SHP77 treated with DMSO at 0.1 percent for 48 hours (cell line): ENCODE data around the gene THRAP3.
A peak's percentile ranks its signal among the peaks of the same experiment; 100 is the strongest.

ENCODE experiments used
- DNase-seq: peaks from one replicate; lab custom pipeline; 2025; lab: John Stamatoyannopoulos, UW

THRAP3 gene

DNA sequence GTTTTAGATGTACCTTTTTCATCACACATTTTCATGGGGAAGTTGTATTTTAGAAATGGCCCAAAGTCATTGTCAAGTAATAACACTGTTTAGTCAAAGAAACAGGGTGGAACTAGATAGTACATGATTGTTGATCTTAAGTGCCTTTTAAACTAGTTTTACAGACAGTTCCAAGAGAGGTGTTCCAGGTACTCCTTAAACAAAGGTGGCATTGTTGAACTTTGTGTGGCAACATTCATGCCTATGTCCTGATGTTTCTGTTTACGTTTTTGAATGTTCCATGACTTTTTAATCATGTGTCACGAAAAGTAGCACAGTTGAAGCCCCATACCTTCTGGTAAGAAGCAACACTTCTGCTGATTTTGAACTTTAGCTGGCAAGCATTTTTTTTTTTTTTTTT lies 72.8 kb downstream of the THRAP3 start:
- no peak for DNase-seq

DNA sequence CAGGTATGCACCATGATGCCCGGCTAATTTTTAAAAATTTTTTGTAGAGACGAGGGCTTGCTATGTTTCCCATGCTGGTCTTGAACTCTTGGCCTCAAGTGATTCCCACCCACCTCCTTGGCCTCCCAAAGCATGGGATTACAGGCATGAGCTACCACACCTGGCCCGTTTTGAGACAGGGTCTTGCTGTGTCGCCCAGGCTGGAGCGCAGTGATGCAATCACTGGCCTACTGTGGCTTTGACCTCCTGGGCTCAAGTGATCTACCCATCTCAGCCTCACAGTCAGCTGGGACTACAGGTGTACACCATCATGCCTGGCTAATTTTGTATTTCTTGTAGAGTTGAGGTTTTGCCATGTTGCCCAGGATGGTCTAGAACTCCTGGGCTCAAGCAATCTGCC lies 74.4 kb downstream of the THRAP3 start:
- DNase-seq: no peak

DNA sequence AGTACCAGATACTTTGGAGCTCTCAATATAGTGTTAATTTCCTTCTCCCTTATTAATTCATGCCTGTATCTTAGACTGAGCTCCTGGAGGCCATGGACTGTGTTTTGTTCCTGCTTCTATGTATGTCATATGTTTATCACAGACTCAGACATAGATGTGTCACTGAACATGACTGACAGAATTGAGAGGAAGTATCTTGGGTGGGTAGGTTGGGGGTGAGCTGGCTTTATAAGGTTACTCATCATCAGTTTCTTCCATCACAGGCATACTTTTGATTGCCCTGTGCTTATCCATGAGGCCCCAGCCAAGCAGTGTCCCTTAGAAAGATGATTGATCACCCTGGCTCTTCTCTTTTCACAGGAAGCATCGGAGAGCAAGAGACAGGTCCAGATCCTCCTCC lies 76.3 kb downstream of the THRAP3 start:
- no peak for DNase-seq

DNA sequence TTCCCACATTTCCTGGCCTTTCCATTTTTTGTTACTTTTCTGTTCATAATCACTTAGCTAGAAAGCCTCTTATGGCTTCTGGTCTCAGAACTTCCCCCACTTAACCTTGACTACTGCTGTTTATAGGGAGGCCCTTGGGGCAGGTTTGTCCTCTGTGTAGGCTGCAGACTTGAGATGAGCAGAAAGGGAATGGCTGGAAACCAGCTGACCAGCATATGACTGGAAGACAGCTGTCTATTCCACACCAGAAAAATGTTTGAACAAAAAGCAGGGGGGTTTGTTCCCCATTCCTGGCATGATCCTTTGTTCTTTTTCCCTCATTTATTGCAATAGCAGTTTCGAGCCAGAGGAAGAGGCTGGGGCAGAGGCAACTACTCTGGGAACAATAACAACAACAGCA lies 77.0 kb downstream of the THRAP3 start:
- DNase-seq: no peak

DNA sequence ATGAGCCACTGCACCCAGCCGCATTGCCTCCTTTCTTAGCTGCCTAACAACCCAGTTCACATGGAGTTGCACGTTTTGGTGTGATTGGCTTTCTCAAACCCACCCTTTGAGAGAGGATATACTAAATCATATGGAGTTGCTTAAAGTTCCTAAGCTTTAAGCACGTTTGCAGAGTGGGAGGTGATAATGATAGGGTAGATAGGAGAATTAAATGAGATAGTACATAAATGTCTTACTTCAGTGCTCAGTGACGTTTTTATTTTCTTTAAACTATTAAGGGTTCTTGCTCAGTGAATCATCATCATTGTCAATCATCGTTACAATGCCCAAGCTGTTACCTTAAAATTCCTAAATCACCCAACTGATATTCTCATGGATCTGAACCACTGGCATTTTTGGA lies 79.0 kb downstream of the THRAP3 start:
- no peak for DNase-seq

DNA sequence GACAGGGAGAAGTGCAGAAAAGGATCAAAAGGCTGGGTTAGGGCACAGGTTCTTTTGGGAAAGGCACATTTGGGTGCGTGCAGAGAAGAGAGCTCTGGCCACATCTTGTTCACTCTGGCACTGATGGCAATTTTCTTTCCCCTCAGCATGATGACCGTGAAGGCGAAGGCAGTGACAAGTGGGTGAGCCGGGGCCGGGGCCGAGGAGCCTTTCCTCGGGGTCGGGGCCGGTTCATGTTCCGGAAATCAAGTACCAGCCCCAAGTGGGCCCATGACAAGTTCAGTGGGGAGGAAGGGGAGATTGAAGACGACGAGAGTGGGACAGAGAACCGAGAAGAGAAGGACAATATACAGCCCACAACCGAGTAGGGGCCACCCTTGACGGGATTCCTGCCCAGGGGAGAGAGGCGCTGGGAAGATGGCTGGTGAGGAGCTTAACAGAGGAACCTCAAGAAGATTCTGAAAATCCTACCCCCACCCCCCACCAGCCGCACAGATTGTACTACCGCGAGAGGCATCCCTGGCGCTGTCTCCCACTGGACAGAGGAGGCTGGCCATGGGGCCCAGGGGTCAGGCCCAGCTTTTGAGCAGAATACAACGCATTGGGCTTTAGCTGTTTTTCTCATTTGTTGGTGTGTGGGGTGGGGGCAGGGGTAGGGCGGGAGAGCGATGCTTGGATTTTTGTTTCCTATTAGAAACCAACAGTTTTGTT lies 79.6 kb downstream of the THRAP3 start:
- no peak for DNase-seq

DNA sequence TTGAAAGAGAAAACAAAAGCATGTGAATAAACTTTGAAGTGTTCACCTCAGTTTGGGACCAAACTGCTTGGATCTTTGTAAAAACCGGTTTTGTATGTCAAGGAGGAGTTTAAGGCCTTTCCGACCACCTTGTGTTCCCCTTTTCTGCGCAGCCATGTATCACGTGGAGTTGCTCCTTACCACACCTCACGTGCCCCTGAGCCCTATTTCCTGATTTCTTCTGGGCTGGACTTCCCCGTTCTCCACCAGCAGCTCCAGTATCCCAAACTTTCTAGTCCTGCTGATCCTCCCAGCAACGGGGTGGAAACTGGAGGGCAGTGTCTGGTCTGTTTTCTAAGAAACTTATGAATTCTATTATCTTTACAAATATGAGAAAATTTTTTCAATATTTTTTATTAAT lies 80.3 kb downstream of the THRAP3 start:
- no peak for DNase-seq

DNA sequence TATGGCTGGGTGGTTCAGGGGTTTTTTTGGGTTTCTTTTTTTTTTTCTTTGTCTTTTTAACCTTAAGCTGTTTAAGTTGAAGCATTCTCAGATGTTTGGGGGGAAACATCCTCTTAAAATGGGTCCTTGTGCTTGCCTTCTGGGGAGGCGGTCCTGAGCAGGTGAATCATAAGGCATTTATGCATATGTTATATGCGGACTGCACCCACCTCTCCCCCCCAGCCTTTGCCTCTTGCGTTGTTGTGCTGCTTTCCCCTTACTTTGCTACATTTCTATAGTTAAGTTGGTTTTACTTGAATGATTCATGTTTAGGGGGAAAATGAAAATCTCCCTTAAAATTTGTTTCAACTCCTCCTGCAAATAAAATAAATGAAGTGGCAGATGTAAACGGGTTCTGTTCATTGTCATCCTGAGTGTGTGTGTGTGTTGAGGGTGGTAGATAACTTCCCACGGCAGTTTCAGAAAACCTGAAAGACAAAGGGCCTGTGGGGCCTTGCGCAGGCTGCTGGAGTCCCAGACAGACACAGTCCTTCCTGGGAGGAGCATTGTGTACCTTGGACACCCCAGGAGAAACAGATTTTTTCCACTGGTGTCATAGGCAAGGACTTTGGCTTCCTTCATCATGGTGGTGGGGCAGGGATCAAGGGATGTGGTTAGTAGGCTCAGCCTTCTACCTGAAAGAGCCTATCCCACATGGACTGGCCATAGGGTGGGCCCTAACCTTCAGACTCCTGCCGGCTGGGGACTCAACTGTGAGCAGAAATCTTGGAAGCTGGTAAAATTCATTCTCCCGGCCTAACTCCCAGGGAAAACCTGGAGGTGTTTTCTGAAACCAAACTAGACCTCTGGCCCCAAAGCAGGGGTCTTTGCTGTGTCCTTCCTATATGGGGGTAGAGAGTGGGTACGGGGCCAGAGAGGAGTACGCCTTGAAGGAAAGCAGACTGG lies 81.0 kb downstream of the THRAP3 start:
- DNase-seq: no peak

DNA sequence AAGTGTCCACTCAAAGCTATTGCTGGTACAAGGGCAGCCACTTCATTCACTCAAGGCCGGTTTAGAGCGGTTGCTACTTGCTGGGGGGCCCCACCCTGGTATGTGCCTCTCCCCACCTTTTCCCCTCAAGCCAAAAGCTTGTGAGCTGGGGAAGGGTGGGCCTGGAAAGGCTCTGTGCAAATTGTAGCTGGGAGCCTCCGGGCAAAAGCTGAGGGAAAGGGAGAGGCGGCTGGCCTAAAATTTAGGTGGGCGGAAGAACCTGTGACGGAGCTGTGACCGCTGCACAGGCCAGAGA lies 81.6 kb downstream of the THRAP3 start:
- no peak for DNase-seq

DNA sequence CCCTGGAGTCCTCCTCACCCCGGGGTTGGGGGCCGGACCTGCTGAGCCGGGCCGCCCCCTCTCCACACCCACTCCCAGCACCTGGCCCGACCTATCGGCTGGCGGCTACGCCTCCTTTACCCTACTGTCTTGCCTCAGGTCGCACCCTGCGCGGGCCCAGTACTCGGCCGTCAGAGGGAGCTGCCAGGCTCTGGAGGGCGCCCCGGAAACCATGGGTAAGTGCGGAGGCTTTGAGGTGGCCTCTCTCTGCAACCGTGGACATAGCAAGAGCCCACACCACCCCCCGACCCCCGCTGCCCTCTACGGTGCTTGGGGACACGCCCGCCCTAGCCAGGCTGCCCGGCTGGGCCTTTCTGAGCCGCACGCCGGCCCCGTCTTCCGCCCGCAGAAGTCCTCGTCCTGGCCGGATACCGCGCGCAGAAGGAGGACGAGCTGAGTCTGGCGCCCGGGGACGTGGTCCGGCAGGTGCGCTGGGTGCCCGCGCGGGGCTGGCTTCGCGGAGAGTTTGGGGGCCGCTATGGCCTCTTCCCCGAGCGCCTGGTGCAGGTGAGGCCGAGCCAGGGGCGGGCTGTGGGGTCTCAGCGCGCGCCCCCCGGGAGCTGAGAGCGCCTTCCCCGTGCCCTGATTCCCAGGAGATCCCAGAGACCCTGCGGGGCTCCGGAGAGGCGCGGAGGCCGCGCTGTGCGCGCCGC lies 82.1 kb downstream of the THRAP3 start, which contains the start of gene SH3D21:
TSS of gene SH3D21 (plus strand) at position 159 of the 692 bp plus-strand sequence. CDS start at position 212, 53 bp downstream.
- peak; percentile 34 for DNase-seq

DNA sequence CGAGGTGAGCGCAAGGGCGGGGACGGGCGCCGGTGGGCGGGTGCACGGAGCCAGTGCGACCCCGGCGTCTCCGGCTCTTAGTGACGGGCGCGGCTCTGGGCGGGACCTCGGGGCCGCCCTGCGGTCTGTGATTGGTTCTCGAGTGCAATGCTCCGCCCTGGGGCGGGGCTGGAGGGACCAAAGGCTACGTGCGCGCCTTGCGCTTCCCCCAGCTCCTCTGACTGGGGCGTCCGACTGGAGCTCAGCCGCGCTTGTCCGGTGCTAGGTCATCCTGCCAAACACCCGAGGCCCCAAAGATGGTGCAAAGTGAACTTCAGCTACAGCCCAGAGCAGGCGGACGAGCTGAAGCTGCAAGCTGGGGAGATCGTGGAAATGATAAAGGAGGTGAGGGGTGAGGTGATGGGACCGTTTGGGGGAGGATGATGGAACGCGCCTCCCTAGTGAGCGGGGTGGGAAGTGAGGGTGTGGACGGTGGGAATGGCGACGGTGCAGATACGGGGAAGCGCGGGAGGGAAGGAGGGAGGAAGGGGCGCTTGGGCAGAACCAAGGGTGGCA lies 82.7 kb downstream of the THRAP3 start:
- peak; percentile 77 for DNase-seq

DNA sequence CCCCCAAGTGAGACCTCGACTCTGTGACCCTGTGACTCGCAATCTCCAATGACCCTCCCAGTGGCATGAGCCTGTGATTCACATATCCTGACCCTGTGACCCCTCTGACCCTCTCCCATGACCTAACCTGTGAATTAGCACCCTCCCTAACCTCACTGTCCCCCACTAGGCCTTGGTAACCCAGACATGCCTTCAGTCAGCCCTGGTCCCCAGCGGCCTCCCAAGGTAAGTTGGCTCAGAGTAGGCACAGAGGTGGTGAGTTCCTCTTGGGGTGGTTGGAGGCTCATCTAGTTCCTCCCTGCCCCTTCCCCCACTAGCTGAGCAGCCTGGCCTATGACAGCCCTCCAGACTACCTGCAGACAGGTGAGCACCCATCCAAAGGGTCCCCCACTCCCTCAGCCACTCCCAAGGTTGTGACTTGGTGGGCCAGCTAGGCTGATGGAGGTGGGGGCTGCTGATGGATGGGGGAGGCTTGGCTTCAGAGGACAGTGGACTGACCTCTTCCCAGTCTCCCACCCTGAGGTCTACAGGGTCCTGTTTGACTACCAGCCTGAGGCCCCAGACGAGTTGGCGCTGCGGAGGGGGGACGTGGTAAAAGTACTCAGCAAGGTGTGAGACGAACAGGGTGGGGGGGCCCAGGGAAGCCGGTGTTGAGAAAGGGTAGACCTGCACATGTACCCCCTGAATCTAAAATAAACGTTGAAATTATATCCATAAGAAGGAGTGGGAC lies 83.5 kb downstream of the THRAP3 start:
- no peak for DNase-seq

DNA sequence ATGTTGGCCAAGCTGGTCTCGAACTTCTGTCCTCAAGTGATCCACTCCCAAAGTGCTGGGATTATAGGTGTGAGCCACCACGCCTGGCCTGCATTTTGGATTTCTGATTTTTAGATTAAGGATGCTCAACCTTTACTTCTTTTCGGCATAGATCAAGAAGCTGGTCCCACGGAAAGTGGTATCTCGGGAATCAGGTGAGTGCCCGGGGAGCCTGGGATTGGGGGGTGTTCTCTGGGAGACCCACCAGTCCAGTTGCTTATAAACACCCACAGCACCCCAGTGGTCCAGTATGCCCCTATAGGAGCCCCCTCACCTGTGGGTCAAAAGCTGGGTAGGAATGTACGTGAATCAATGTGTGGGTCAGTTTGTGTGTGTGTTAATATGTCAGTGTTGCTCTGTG lies 85.2 kb downstream of the THRAP3 start:
- no peak for DNase-seq

DNA sequence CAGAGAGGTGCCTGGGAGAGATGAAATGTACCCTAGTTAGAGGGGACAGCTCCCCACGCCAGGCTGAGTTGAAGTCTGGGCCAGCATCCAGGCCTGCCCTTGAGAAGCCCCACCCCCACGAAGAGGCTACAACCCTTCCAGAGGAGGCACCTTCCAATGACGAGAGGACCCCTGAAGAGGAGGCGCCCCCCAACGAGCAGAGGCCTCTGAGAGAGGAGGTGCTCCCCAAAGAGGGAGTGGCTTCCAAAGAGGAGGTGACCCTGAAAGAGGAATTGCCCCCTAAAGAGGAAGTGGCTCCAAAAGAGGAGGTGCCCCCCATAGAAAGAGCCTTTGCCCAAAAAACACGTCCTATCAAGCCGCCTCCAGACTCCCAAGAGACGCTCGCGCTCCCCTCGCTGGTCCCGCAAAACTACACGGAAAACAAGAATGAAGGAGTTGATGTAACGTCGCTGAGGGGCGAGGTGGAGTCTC lies 96.1 kb downstream of the THRAP3 start:
- no peak for DNase-seq

DNA sequence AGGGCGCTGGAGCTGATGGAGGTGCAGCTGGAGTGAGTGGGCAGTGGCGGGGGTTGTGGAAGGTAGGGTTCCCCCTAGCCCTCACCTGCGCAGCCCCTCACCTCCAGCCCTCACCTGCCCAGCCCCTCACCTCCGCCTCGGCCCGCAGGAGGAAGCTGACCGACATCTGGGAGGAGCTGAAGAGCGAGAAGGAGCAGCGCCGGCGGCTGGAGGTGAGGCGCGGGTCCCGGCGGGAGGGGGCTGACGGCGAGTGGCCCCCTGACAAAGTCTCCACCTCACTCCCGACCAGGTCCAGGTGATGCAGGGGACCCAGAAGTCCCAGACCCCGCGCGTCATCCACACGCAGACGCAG lies 96.5 kb downstream of the THRAP3 start:
- DNase-seq: no peak

DNA sequence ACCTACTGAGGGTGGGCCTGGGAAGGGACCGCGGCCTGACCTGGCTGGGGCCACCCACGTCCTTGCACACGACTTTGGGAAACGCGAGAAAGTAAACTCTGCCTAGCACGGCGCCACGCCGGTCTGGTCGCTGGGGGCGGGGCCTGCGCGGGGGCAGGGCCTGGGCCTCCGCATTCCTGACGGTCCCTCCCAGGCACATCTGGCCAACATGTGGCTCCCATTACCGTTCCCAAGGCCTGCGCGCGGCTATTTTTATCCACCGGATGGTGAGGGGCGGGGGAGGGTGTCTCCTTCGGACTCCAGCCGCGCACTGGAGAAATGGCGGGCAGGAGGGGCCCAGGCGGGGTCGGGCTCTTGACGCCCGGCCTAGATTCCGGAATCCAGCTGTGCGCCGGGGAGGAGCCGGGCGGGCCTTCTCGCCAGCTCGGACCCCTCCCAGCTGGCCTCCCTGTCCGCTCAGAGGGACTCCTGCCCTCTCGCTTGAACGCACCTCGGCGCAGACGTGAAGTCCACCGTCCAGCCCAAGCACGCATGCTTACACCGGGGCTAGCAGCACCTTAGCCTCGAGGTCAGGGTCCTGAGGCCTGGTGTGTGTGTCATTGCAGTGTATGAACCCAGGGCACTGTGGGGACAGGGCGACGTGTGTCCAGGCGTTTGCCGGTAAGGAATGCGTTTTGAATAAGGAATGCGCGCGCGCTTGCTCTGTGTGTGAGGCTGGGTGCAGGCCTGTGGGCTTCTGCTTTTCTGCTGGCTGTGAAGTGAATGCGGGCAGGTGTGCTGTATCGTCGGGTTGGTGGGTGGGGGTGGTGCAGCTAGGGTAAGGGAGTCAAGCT lies 97.1 kb downstream of the THRAP3 start:
- no peak for DNase-seq

DNA sequence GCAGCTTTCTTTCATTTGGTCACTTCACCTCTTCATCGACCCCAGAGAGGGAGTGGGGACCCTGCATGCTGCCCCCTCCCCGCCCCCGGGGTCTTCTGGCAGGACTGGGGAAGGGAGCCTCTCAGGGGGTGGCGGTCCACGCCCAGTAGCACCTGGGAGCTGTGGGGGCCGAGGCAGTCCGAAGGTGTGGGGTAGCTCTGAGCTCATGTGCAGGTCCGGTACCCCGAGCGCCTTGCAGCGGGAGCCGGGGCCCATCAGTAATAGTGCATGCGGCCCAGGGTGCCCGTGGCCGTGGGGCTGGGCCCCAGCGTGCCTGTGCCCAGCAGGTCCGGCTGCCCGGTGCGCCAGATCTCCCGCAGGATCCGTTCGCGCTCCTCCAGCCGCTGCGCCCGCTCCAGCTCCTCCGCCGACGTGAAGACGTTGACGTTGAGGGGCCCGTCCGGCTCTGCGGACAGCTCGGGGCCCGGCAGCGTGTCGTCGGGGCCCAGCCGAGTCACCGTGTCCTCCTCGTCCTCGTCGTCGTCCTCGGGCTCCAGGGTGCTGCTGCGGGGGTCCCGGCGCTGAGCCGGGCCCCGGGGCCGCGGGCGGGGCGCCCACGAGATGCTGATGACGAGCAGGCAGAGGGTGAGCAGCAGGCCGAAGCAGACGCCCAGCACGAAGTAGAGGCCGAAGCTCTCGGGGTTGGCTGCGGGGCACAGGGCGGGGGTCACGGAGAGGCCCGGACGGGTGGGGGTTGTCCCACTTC lies 98.0 kb downstream of the THRAP3 start:
- no peak for DNase-seq

DNA sequence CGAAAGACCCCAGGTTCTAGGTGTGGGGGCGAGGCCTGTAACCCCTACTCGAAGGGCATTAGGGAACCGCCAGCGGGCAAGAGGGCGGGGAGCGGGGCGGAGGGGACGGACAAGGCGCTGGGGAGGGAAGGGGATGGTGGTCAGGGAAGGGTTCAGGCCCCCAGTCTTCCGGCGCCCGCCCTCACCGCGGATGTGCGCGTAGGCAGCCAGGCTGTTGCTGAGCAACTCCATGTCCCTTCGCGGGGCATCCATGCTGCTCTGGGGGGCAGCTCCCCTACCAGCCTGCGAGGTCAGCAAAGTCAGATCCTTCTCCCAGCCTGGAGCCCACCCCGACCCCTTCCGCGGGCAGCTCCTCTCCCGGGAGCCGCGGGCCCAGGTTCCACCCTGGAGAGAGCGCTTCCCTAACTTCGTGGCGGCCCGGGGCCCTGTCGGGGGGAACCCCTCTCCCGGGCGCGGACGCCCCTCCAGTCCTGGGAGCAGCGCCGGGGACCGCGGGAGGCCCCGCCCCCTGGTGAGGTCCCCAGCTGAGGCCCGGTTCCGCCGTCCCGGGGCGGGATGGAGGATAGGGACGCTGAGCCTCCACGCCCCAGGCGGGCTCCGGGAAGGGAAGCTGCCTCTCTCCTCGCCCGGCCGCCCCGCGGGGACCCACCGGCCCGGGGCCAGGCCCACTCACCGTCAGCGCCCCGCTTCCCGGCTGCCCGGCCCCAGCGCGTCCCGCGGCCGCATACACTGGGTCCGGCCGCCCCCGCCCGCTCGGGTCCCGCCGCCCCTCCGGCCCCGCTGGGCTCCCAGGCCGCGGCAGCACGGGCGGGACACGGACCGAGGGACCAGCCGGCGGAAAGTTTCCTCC lies 98.8 kb downstream of the THRAP3 start:
- no peak for DNase-seq

DNA sequence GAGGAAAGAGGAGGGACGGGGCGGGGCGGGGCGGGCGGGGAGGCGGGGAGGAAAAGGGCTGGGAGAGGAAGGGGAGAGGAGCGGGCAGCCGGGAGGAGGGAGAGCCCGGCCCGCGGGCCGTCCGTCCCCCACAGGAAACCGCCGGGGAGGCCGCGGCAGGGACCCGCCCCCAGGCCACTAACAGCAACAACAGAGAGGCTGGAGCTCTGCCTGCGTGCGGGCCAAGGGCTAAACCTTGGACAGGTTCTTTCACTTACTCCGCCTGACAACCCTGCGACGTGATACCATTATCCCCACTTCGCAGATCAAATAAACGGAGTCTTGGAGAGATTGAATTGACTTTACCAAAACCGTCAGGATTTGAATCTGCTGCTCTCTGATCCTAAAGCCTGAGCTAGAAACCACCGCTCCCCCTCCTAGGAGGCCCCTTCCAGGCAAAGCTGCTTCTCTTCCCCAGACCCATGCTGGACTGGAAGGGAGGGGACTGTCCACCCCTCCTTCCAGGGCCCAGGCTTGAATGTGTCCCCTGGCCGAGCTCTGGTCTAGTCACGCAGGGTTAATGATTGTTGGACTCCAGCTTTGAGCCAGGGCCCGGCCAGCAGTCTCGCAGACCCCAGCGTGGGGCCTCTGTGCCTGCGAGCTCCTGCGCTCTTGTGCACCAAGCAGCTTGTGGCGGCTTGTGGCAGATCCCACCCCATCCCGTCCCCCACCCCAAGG lies 99.6 kb downstream of the THRAP3 start, which contains the start of gene EVA1B:
TSS of gene EVA1B (minus strand) at position 10 of the 717 bp plus-strand sequence. CDS start 608 bp downstream, outside the sequence.
- no peak for DNase-seq
